T-helper 2 cell (primary cell): ENCODE results near the gene KRIT1.
"Not testable (repeated sequence)": the region's sequence is repeated elsewhere in the genome, so short reads cannot be mapped to it uniquely, and the experiment has no call there.

Experiments used
- DNase-seq, 5 experiments: peaks; one replicate each; pipeline versions ENCODE4 v3.0.0 to v3.0.0-alpha.2; 2012 to 2022

Gene KRIT1

GRCh38 chr7:92246360-92247101 is 817 bp upstream of the KRIT1 start:
- peak in 3 of 5 experiments; percentile 3 to 67 (median 45) for DNase-seq

- DNase-seq, result peak in 1 of 5 experiments; percentile 34
Observed at GRCh38 chr7:92244808-92245486, 767 bp downstream of the KRIT1 start.

GRCh38 chr7:92242972-92243371 is 2.7 kb downstream of the KRIT1 start:
- no peak for DNase-seq

- no peak for DNase-seq
Observed at GRCh38 chr7:92230547-92230946, 15.2 kb downstream of the KRIT1 start.

GRCh38 chr7:92228742-92229141 is 17.0 kb downstream of the KRIT1 start:
- DNase-seq, result no peak

- DNase-seq, result no peak
Observed at GRCh38 chr7:92228100-92228499, 17.6 kb downstream of the KRIT1 start.

GRCh38 chr7:92226981-92227380 is 18.7 kb downstream of the KRIT1 start:
- DNase-seq, result no peak

- DNase-seq, result no peak
Observed at GRCh38 chr7:92221766-92222165, 23.9 kb downstream of the KRIT1 start.

- peak in 1 of 5 experiments; percentile 1 for DNase-seq
Observed at GRCh38 chr7:92206672-92207071, 39.0 kb downstream of the KRIT1 start.

GRCh38 chr7:92205987-92206386 is 39.7 kb downstream of the KRIT1 start:
- DNase-seq, result peak in 1 of 5 experiments; percentile 1

- DNase-seq, result no peak
Observed at GRCh38 chr7:92200791-92201190, 44.9 kb downstream of the KRIT1 start.

GRCh38 chr7:92192326-92192725 is 53.4 kb downstream of the KRIT1 start:
- DNase-seq, result no peak

- DNase-seq, result not testable (repeated sequence)
Observed at GRCh38 chr7:92189246-92189645, 56.5 kb downstream of the KRIT1 start.

GRCh38 chr7:92184294-92184693 is 61.4 kb downstream of the KRIT1 start:
- peak in 1 of 5 experiments; percentile 9 for DNase-seq

GRCh38 chr7:92178928-92179924 is 66.5 kb downstream of the KRIT1 start, which contains the start of gene LRRD1:
Gene LRRD1, minus strand, starts transcription at chr7:92179142. Its CDS starts 13,940 bp downstream, at chr7:92165202.
- DNase-seq, result peak; percentile 77 to 88 (median 83)

- no peak for DNase-seq
Observed at GRCh38 chr7:92177362-92177761, 68.4 kb downstream of the KRIT1 start.

- not testable (repeated sequence) for DNase-seq
Observed at GRCh38 chr7:92169529-92169928, 76.2 kb downstream of the KRIT1 start.

- no peak for DNase-seq
Observed at GRCh38 chr7:92161271-92161670, 84.4 kb downstream of the KRIT1 start.

GRCh38 chr7:92158660-92159575 is 86.8 kb downstream of the KRIT1 start:
- no peak for DNase-seq

- DNase-seq, result no peak
Observed at GRCh38 chr7:92156990-92157389, 88.7 kb downstream of the KRIT1 start.

- DNase-seq, result no peak
Observed at GRCh38 chr7:92155108-92155739, 90.5 kb downstream of the KRIT1 start.
